Fibroblast of gingiva (primary cell): ENCODE results near the gene IQSEC1.

Experiments used
- DNase-seq: peaks from one replicate; pipeline ENCODE4 v3.0.0-alpha.2; 2011; ENCODE audit warnings: low read depth

Gene IQSEC1

DNA sequence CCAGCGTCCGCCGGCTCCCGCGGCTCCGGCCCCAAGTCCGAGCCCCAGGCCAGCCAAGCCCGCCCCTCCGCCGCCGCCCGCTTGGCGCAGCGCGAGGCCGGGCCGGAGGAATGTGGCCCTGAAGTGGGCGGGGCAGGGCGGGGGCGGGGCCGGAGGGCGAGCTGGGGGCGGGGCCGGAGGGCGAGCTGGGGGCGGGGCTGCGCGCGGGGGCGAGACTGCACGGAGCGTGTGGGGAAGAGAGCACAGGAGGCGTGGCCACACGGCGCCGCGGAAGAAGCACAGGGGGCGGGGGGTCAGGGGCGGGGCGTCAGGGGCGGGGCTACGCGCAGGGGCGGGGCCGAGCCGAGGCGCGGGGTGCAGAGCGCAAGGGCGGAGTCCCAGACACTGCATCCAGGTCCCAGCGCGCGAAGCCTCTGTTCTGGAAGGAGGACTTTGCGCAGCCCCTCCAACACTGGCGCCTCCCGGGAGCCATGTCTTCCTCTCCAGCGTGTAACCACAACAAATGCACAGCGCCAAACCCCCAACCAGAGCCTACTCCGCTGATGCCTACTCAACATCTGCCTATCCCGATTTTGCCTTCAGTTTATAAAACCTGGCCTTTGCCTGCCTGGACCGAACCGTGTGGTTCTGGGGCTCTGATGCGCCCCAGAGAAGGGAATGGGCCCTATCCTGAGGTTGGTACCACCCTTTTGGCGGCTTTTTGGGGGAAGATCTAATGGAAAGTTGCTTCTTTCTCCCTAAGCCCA is 105.5 kb downstream of the IQSEC1 start:
- DNase-seq = peak; percentile 88

DNA sequence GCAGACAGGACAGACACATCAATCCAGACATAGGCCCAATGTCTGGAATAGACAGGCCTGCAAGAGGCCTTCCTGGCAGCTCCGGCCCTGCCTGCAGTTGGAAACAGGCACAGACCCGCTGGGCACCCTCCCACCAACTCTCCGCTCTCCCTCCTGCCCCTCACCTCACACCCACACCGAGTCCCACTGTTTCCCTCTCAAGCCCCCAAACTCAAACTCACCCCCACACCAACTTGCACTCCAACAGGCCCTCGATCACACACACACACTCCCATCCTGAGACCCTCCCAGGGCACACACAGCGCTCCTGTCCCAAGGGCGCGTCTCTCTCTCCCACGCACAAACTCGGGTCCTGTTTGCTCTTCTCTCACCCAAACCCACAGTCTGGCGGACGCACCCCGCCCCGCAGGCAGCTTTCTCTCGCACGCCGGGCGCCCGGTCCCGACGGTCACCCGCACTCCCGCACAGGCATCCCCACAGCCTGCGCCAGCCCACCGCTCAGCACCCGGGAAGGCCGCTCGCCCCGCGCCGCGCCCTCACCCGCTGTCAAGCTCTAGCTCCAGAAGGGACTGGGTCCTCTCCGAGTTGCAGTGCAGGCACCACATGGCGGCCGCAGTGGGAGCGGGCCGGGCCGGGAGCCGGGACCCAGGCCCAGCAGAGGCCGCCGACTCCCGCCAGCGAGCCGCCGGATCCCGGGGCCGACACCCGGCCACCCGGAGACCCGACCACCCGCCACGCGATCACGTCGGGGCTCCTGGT is 106.2 kb downstream of the IQSEC1 start:
- peak; percentile 15 for DNase-seq

GRCh38 chr3:12965999-12966846 is 107.0 kb downstream of the IQSEC1 start:
- no peak for DNase-seq

DNA sequence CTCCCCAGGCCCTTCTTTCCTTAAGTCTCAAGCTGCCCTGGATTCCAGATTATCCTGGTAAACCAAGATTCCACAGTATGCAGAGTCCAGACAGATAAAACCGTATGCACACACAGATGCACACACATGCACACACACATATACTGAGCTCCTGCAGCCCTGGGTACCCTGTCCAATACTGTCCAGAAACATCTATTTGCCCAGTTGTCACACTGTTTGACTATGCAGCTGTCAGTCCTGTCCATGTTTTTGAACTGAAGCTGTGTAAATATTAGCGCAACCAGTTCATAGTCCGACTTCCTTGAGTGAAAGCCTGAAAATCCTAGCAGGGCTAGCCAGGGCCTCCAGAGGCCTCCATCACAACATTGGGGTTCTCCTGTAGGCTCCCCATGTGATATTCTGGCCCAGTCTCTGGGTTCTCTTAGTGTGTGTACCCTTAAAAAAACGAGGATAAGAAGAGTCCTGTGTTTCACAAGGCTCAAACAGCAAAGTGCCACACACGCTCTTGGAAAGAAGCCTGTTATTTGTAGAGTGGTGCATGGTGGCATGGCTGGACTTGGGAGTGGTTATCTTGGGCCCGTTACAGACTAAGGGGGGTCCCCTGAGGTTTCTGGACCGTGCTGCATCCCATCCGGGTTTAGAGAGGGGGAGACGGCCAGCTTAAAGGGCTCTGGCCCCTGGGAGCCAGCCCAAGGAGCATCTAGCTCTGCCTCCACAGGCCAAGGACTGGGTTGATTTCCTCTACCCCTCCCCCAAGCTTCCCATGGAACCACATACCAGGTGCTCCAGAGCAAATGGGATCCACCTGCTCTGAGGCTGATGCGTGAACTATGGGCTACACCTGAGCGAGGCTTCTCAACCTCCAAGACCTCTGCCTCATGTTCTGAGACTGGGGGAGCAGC is 108.3 kb downstream of the IQSEC1 start:
- DNase-seq = no peak

DNA sequence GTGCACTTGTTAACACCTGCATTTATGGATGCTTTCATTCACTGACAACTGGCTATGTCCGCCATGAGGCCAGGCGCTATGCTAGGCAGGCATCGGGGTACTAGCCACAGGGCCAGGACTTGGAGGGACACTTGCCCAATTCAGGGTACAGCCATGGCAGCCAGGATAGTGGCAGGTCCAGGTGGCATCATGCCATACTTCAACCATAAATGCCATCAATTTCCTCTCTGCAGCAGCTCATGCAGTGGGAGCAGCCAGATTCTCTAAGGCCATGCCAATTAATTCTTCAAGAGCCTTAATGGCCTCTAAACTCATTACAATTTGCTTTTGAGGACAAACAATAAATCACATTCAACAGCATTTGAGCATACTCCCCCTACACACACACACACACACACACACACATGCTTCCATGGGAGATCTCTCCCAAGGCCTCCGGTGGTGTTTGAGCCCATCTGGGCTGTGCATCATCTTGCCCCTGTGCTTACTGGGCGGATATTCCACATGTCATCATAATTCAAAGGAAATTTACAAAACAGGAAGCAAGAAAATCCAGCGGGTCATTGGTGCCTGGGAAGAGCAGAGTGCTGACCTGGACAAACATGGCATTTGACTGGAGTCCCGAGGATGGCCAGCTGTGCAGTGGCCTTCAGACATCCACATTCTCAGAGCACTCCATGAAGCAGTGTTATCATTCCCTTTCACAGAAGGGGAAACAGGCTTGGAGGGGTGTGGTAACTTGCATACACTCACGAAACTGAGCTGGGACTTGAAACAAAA is 109.1 kb downstream of the IQSEC1 start:
- no peak for DNase-seq

DNA sequence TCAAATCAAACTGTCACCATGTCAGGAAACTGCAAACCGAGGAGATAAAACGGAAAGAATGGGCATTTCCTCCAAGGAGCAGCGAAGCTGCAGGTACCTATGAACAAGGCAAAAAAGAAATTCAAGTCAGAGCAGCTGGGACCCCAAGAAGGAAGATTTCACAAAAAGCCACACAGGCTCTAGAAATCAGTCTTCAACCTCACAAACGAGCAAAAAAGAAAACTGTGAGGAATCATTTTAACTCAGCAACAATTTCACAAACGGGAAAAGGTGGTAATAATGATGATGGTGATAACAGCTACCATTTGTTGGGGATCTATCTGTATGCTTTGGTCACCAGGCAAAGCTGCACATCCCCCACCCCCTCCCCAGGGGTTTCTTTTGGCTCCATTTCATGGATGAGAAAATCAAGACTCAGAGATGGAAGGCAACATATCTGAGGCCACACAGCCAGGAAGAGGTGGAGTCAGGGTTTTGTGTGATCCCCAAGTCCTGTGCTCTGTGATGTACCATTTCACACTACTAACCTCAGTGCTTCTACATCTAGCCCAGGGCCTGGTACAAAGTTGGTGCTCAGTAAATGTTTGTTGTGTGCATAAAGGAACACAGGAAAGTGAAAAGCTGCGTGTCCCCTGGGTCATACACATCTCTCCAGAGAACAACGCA is 109.9 kb downstream of the IQSEC1 start:
- DNase-seq = no peak

DNA sequence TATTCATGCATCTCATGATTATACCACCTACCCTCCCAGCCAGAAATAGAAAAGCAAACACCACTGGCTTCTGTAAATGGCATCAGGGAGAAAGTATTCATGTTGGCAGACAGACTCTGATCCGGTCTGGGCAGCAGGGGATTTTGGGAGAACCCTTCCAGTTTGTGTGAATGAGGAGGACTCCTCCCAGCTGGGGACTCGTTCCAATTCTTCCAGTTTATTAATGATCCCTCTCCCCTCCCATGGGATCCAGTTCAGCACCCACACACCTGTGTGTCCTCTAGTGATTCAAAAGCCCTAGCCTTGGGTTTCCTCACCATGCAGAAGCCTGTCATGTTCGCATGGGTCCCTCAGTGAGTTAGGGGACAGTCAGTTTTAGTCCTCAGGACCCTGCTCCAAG is 110.9 kb downstream of the IQSEC1 start:
- no peak for DNase-seq

DNA sequence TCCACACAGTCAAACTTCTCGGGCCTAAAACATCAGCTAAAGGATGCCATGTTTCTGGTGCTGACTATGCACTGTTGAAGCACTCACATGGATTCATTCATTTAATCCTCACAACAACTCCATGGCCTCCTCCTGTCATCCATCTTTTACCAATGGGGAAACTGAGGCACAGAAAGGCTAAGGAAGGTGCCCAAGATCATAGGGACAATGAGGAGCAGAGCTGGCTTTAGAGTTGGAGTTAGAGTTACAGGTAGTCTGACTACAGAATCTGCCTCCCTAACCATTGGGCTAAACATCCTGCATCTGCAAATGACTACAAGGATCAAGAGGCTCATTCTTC is 111.6 kb downstream of the IQSEC1 start:
- DNase-seq = no peak

DNA sequence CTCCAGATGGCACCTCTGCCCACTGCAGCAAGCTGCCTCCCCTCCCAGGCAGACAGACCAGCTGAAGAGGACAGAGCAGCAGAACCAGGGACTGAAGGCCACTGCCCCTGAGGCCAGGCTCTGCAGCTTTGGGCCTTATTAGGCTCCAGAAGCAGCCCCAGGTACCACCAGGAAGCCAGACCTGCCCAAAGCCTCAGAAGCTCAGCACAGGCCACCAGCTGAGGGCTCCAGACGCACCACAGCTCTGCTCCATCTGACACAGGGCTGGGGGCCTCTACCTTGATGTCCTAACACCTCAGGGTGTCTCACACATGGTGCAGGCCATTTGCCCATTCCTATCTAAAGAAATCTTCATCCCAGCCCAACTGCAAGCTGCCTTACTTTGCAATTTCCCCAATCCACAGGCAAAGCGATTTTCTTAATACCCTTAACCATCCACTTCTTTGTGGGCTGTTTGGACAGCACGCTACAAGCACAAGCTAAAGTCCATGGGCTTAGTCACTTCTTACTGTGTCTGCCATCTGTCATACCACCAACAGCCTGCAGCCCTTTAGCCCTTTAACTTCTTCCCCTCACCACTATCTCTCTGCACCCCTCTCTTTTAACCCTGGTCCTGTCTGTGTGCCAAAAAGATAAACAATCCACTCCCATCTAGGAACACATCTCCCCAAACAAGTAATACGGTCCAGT is 112.1 kb downstream of the IQSEC1 start:
- DNase-seq = no peak

DNA sequence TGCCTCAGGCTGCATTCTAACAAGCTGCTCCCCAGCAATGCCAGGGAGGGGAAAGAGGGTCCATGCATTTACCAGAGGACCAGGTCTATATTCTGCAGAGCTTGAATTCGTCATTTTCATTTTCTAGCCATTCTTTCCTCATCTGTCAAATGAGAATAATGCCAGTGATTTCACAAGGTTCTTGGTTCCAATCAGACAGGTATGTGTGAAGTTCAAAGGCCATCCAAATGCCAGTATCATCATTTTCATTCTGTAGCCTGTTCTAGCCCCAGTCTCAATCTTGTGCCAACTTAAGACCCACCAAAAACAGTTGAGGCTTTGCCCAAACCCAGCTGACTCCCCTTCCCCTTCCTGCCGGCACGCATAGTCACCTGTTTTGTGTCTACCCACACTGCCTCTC is 112.7 kb downstream of the IQSEC1 start:
- DNase-seq = no peak

GRCh38 chr3:12959838-12960378 is 113.3 kb downstream of the IQSEC1 start:
- no peak for DNase-seq

GRCh38 chr3:12959410-12959809 is 113.8 kb downstream of the IQSEC1 start:
- DNase-seq = no peak

- DNase-seq = no peak
Measured at GRCh38 chr3:12957824-12958792, 115.1 kb downstream of the IQSEC1 start.

- DNase-seq = peak; percentile 67
Measured at GRCh38 chr3:12957339-12957738, 115.9 kb downstream of the IQSEC1 start.

DNA sequence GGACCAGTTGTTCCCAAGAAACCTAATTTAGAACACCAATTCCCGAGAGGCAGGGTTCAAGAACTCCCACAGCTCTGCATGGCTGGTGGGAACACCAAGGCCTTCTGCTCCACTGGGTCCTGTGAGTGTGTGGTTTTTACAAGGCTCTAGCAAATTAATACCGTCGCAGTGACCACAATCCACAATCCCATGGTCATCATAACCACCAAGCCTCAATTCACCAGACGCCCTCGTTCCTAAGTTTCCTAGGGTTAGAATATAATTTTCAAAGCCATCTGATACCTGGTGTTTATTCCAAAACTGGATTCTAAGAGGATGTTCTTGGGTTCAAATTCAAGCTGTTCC is 116.9 kb downstream of the IQSEC1 start:
- DNase-seq = no peak

DNA sequence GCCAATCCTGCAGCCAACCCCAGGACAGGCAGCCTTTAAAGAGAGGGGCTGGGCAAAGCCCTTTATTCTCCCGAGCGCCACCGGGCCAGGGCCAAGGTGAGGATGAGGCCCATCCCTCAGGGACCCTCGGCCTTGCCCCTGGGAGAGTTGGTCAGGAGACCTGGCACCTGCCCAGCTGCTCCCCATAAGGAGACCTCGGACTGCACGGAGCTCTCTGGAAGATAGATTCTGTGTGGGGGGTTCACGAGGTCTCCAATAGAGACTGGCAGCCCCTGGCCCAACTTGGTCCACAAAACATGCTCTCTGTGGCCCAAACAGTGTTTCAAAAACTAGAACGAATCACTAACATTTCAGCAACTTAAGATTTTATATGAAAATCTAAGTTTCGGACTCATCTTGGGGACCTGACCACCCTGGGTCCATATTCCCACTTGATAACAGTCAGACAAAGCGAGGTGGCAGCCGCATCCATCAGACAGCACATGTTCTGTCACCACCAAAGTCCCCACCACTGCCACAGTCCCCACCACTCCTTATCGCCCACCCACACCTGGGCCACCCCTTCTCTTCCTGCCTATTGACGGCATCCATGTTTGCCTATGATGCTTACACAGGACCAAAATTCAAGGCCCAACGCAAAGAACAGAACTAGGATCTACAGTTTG is 117.4 kb downstream of the IQSEC1 start:
- DNase-seq = no peak

GRCh38 chr3:12954891-12955650 is 118.2 kb downstream of the IQSEC1 start:
- DNase-seq = peak; percentile 91
